ENCODE measurements around the gene CSN2. TPM values are rescaled to one million over a fixed set of nuclear protein-coding genes. Genes with fewer than 3 reads are reported as not detected.

CSN2 gene
- total RNA-seq, 1 experiment from 2014 or later = not detected

DNA sequence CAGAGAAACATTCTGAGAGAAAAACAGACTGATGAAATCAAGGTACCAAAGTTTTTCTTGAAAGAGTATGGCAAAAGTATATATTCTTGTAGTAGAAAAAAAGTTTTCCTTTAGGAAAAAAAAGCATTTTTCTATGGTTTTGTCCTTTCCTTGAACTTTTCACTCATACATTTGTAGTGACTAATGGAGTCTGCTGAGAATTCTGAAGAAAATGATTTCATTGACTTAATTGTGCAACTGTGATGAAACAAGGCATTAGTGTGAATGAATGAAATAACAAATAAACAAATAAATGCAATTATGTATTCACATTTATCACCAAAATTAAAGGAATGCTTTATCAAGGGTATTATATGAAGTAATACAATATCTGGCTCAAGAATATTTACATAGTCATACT lies 29.0 kb downstream of the CSN2 start:
- Mint-ChIP-seq H3K27me3 (ENCODE audit: low read depth) (no peaks in the 10 kb centered on the region), H3K27ac (no peak overlapping the region), H3K9me3 (no peaks in the 10 kb centered on the region), H3K36me3 (ENCODE audit: insufficient read depth in 1 of 3, low read depth in 3 of 3) (no peaks in the 10 kb centered on the region), H3K4me3 (no peak overlapping the region), H3K4me1 (no peaks in the 10 kb centered on the region)
- no peak overlapping the region for H3K18ac ChIP-seq (ENCODE audit: insufficient read length, low read depth, low read length)
- H3K4me2 ChIP-seq (ENCODE audit: insufficient read depth, insufficient read length, low read length) = no peak overlapping the region
- H2BK5ac ChIP-seq (ENCODE audit: insufficient read length, low read length) = no peak overlapping the region
- H3K4ac ChIP-seq (ENCODE audit: low read depth, low read length) = no peak overlapping the region
- no peak overlapping the region for H3K56ac ChIP-seq (ENCODE audit: insufficient read length, low read depth, low read length)
- H3K9me3 ChIP-seq (ENCODE audit: control insufficient read depth, low read depth, low read length) = no peaks in the 10 kb centered on the region
- no peak overlapping the region for H3K9ac ChIP-seq (ENCODE audit: extremely low read depth, insufficient read length, low read length)
- H4K91ac ChIP-seq (ENCODE audit: insufficient read length, low read depth, low read length) = no peak overlapping the region
- no peak overlapping the region for H3T11ph ChIP-seq (ENCODE audit: low read length)
- DNase-seq = no peak
- no peak overlapping the region for H2BK12ac ChIP-seq (ENCODE audit: insufficient read length, low read depth, low read length)
- no peaks in the 10 kb centered on the region for H4K20me1 ChIP-seq (ENCODE audit: control insufficient read depth, insufficient read depth, insufficient read length)
- no peaks in the 10 kb centered on the region for H3K4me1 ChIP-seq (ENCODE audit: insufficient read depth, low read length)
- TF ChIP-seq CTCF (conservative IDR thresholded peaks at IDR 0.05) = no peak
- no peak overlapping the region for H3K23ac ChIP-seq (ENCODE audit: insufficient read length, low read depth, low read length)
- no peak overlapping the region for H2AK5ac ChIP-seq (ENCODE audit: insufficient read length, low read length)
- H3K23me2 ChIP-seq (ENCODE audit: insufficient read length, low read depth, low read length, poor library complexity, severe bottlenecking) = no peaks in the 10 kb centered on the region
- H2BK15ac ChIP-seq (ENCODE audit: low read depth, low read length) = no peak overlapping the region
- H2BK20ac ChIP-seq (ENCODE audit: low read depth, low read length, poor library complexity, severe bottlenecking) = no peak overlapping the region
- no peaks in the 10 kb centered on the region for H3K79me1 ChIP-seq (ENCODE audit: insufficient read depth, low read depth, low read length, poor library complexity, severe bottlenecking)
- H3K14ac ChIP-seq (ENCODE audit: insufficient read depth, low read length) = no peak overlapping the region
- no peaks in the 10 kb centered on the region for H3K79me2 ChIP-seq (ENCODE audit: insufficient read depth, low read length)
- no peak overlapping the region for H4K5ac ChIP-seq (ENCODE audit: insufficient read length, low read depth, low read length)
- H2BK120ac ChIP-seq (ENCODE audit: low read depth, low read length, poor library complexity, severe bottlenecking) = no peak overlapping the region
- no peak overlapping the region for H4K8ac ChIP-seq (replicated peaks; ENCODE audit: insufficient read length, low read depth, low read length)
- H2AFZ ChIP-seq (ENCODE audit: low read length) = no peak overlapping the region
- no peaks in the 10 kb centered on the region for H3K27me3 ChIP-seq (ENCODE audit: insufficient read depth, low read length)
- H3K27ac ChIP-seq (ENCODE audit: insufficient read length, low read depth, low read length) = no peak overlapping the region
